Neural crest cell (in vitro differentiated cells): ENCODE data around the gene TOMM6. TPM values are rescaled to one million over a fixed set of nuclear protein-coding genes. Genes with fewer than 3 reads are reported as not detected.

Experiments
- DNase-seq: peaks from one replicate; pipeline ENCODE4 v3.0.0; 2021; ENCODE audit warnings: low read depth, mixed read lengths, low spot score
- H3K27ac Mint-ChIP-seq: one replicate; pipeline ENCODE4 v1.8.0; 2021; ENCODE audit warnings: mild to moderate bottlenecking, mixed read lengths; ENCODE audit not compliant: unreplicated experiment
- H3K27me3 Mint-ChIP-seq: 2 replicates; pipeline ENCODE4 v1.8.0; 2021; ENCODE audit warnings: low read depth, mild to moderate bottlenecking, mixed read lengths
- H3K36me3 Mint-ChIP-seq: 2 replicates; pipeline ENCODE4 v1.8.0; 2021; ENCODE audit warnings: low read depth, mild to moderate bottlenecking, mixed read lengths
- H3K4me1 Mint-ChIP-seq: 2 replicates; pipeline ENCODE4 v1.8.0; 2021; ENCODE audit warnings: mixed read lengths
- H3K4me3 Mint-ChIP-seq: one replicate; pipeline ENCODE4 v1.8.0; 2021; ENCODE audit warnings: mild to moderate bottlenecking, mixed read lengths
- H3K9me3 Mint-ChIP-seq: 2 replicates; pipeline ENCODE4 v1.8.0; 2021; ENCODE audit warnings: mixed read lengths
- total RNA-seq: library from RNA; stranded (reverse); gene quantifications from 2 replicates; pipeline ENCODE4 v1.2.1, GENCODE V29; 2021
- TF ChIP-seq, protein P1 (sequence below): fragments of 200-600 bp; sonication (generic); conservative IDR thresholded peaks from 2 replicates; pipeline ENCODE4 v1.5.0; 2021; ENCODE audit warnings: antibody characterized with exemption, mild to moderate bottlenecking

Gene TOMM6
- total RNA-seq, 1 donor from 2014 or later, result 249 TPM

DNA sequence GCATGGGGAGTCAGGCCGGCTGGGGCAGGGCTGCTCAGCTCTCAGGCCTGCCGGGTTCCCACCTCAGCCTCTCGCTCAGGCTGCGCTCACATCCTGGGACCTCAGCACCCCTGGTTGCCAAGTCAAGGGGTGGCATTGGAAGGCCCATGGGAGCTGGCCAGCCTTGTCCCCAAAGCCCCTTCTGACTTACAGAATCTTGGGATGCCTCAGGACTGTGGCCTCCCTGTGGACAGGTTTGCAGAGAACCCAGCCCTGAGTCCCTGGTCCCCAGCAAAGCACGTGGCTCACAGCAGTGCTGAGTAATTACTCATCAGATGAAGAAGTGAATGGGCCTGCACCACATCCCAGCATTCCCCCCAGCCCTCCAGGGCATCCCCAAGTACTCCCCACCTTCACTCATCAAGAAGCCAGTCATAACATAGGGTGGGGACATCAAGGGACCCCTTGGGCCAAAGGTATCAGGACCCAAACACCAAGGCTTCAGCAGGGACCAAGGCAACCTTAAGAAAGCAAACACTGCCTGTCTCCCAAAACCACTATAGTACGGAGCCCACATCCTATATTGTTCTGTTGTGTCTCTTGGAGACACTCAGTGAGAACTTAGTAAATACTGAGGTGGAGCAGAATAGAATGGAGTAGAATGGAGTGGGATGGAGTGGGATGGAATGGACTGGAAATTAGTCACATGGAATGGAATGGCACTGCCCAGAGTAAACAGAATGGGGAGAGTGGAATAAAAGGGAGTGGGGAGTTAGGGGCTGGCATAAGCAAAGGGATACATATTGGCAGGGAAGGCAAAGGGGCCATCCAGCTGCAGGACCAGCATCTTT is 43.9 kb upstream of the TOMM6 start:
- TF ChIP-seq, protein P1, sequence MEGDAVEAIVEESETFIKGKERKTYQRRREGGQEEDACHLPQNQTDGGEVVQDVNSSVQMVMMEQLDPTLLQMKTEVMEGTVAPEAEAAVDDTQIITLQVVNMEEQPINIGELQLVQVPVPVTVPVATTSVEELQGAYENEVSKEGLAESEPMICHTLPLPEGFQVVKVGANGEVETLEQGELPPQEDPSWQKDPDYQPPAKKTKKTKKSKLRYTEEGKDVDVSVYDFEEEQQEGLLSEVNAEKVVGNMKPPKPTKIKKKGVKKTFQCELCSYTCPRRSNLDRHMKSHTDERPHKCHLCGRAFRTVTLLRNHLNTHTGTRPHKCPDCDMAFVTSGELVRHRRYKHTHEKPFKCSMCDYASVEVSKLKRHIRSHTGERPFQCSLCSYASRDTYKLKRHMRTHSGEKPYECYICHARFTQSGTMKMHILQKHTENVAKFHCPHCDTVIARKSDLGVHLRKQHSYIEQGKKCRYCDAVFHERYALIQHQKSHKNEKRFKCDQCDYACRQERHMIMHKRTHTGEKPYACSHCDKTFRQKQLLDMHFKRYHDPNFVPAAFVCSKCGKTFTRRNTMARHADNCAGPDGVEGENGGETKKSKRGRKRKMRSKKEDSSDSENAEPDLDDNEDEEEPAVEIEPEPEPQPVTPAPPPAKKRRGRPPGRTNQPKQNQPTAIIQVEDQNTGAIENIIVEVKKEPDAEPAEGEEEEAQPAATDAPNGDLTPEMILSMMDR, result no peak
- no peaks in the 10 kb centered on the region for H3K36me3 Mint-ChIP-seq
- peak overlapping the region; percentile 58 for H3K27ac Mint-ChIP-seq
- no peaks in the 10 kb centered on the region for H3K27me3 Mint-ChIP-seq
- no peak overlapping the region for H3K4me3 Mint-ChIP-seq
- H3K9me3 Mint-ChIP-seq, result no peaks in the 10 kb centered on the region
- no peak for DNase-seq
- peaks cover 8% of the 10 kb centered on the region for H3K4me1 Mint-ChIP-seq

DNA sequence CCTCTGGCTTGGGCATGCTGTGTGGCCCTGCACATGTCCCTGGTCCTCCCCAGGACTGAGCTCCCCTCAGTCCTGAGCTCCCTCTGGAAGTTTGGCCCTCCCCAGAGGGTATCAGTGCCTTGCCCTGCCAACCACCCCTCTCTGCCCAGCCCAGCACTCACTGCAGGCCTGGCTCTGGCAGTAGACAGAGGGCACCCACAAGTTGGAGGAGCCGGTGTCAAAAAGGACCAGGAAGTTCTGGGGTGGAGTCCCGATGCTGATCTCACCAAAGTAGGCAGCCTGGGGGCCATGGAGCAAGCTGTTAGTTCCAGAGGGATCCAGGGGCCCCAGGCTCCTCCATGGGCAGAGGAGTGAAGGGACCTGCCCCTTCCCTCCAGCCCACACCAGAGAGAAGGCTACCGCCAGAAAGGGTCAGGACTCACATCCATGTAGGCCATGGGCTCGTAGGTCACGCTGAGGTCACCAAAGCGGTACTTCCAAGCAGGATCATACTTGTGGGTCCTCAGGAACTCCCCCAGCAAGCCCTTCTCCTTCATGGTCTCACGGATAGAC is 43.2 kb upstream of the TOMM6 start:
- Mint-ChIP-seq H3K4me1 (peaks cover 3% of the 10 kb centered on the region), H3K27me3 (no peaks in the 10 kb centered on the region), H3K9me3 (no peaks in the 10 kb centered on the region), H3K4me3 (no peak overlapping the region), H3K27ac (no peak overlapping the region), H3K36me3 (no peaks in the 10 kb centered on the region)
- TF ChIP-seq, protein P1, result no peak
- no peak for DNase-seq

GRCh38 chr6:41746107-41746506 is 41.4 kb upstream of the TOMM6 start:
- H3K4me3 Mint-ChIP-seq, result no peak overlapping the region
- H3K36me3 Mint-ChIP-seq, result no peaks in the 10 kb centered on the region
- no peak overlapping the region for H3K27ac Mint-ChIP-seq
- H3K9me3 Mint-ChIP-seq, result no peaks in the 10 kb centered on the region
- TF ChIP-seq, protein P1, result no peak
- H3K27me3 Mint-ChIP-seq, result no peaks in the 10 kb centered on the region
- peaks cover 3% of the 10 kb centered on the region for H3K4me1 Mint-ChIP-seq
- DNase-seq, result no peak

DNA sequence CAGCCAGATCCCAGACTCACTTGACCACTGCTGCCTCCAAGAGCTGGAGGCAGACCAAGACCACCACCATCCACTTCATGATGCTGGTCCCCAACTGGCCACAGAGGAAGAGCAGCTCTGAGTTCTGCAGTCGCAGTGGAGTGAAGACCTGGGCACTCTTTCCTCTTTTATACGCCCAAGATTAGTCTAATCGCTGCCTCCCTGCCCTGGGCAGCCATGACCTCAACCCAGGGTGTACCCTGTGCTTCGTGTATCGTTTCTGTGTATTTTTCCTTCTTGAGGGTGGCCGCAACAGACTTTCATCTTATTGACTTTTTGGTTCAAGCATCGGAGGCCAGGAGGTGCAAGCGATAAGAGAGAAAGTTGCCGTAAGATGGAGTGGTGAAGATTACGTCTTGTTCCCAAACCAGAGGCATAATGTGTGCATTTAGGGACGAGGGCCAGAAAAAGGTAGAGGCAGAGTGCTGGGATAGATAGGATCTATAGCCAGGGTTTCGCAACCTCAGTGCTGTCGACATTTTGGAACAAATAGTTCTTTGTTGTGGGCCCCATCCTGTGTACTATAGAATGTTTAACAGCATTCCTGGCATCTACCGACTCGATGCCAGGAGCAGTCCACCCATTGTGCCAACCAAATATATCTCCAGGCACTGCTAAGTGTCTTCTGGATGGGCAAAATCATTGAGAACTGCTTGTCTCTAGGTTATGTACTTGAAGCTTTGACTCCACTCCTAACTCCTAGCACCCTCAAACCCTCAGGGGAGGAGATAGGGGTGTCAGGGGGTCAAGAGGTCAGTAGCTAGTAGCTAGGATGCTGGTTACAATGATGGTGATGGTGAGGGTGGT is 40.0 kb upstream of the TOMM6 start, which contains the start of gene PGC:
PGC (minus strand) TSS at position 142 of the 846 bp plus-strand sequence; CDS start at position 79, 63 bp downstream.
- H3K36me3 Mint-ChIP-seq, result no peaks in the 10 kb centered on the region
- H3K4me1 Mint-ChIP-seq, result no peaks in the 10 kb centered on the region
- H3K9me3 Mint-ChIP-seq, result no peaks in the 10 kb centered on the region
- TF ChIP-seq, protein P1, result no peak
- no peaks in the 10 kb centered on the region for H3K27me3 Mint-ChIP-seq
- H3K27ac Mint-ChIP-seq, result no peak within 1 kb of the TSS
- H3K4me3 Mint-ChIP-seq, result no peak within 1 kb of the TSS
- DNase-seq, result no peak

GRCh38 chr6:41748102-41748477 is 39.4 kb upstream of the TOMM6 start:
- Mint-ChIP-seq H3K4me1 (no peaks in the 10 kb centered on the region), H3K9me3 (no peaks in the 10 kb centered on the region), H3K4me3 (no peak overlapping the region), H3K36me3 (no peaks in the 10 kb centered on the region), H3K27me3 (peaks cover 1% of the 10 kb centered on the region), H3K27ac (no peak overlapping the region)
- no peak for DNase-seq
- TF ChIP-seq, protein P1, result no peak
